Chondrocyte (in vitro differentiated cells): ENCODE measurements around the gene NT5C3B. TPM values are rescaled to one million over a fixed set of nuclear protein-coding genes. Genes with fewer than 3 reads are reported as not detected.

Experiments used
- DNase-seq: peaks from one replicate; pipeline ENCODE4 v3.0.0; 2021; ENCODE audit warnings: mixed read lengths, low spot score
- H3K27ac Mint-ChIP-seq: one replicate; pipeline ENCODE4 v1.8.0; 2021; ENCODE audit warnings: mild to moderate bottlenecking, moderate library complexity, mixed read lengths; ENCODE audit not compliant: unreplicated experiment
- H3K27me3 Mint-ChIP-seq: 2 replicates; pipeline ENCODE4 v1.8.0; 2021; ENCODE audit warnings: low read depth, mixed read lengths
- H3K36me3 Mint-ChIP-seq: 2 replicates; pipeline ENCODE4 v1.8.0; 2021; ENCODE audit warnings: low read depth, mixed read lengths
- H3K4me1 Mint-ChIP-seq: 2 replicates; pipeline ENCODE4 v1.8.0; 2021; ENCODE audit warnings: low read depth, mild to moderate bottlenecking, mixed read lengths
- H3K4me3 Mint-ChIP-seq: one replicate; pipeline ENCODE4 v1.8.0; 2021; ENCODE audit warnings: mild to moderate bottlenecking, moderate library complexity, mixed read lengths; ENCODE audit not compliant: unreplicated experiment
- H3K9me3 Mint-ChIP-seq: 2 replicates; pipeline ENCODE4 v1.8.0; 2021; ENCODE audit warnings: low read depth, mixed read lengths
- total RNA-seq: library from RNA; stranded (reverse); gene quantifications from 3 replicates; pipeline ENCODE4 v1.2.1, GENCODE V29; 2021
- TF ChIP-seq, protein P1 (sequence below): fragments of 200-600 bp; sonication (generic); IDR thresholded peaks from 2 replicates; pipeline ENCODE4 v1.5.0; 2021; ENCODE audit warnings: antibody characterized with exemption, mild to moderate bottlenecking, moderate library complexity

NT5C3B gene
- total RNA-seq, 1 donor from 2014 or later: 47.8 TPM

- Mint-ChIP-seq H3K27me3 (no peaks in the 10 kb centered on the region), H3K4me3 (no peak overlapping the region), H3K4me1 (peaks cover 12% of the 10 kb centered on the region), H3K9me3 (no peaks in the 10 kb centered on the region), H3K36me3 (peaks cover 8% of the 10 kb centered on the region), H3K27ac (no peak overlapping the region)
- TF ChIP-seq, protein P1, sequence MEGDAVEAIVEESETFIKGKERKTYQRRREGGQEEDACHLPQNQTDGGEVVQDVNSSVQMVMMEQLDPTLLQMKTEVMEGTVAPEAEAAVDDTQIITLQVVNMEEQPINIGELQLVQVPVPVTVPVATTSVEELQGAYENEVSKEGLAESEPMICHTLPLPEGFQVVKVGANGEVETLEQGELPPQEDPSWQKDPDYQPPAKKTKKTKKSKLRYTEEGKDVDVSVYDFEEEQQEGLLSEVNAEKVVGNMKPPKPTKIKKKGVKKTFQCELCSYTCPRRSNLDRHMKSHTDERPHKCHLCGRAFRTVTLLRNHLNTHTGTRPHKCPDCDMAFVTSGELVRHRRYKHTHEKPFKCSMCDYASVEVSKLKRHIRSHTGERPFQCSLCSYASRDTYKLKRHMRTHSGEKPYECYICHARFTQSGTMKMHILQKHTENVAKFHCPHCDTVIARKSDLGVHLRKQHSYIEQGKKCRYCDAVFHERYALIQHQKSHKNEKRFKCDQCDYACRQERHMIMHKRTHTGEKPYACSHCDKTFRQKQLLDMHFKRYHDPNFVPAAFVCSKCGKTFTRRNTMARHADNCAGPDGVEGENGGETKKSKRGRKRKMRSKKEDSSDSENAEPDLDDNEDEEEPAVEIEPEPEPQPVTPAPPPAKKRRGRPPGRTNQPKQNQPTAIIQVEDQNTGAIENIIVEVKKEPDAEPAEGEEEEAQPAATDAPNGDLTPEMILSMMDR: no peak
- no peak for DNase-seq
Measured at GRCh38 chr17:41803049-41804020, 32.7 kb downstream of the NT5C3B start.

- Mint-ChIP-seq H3K9me3 (no peaks in the 10 kb centered on the region), H3K4me3 (no peak overlapping the region), H3K27ac (peak overlapping the region; percentile 10), H3K27me3 (no peaks in the 10 kb centered on the region), H3K36me3 (peaks cover 6% of the 10 kb centered on the region), H3K4me1 (peaks cover 12% of the 10 kb centered on the region)
- TF ChIP-seq, protein P1: peak; percentile 94
- no peak for DNase-seq
Measured at GRCh38 chr17:41801374-41802271, 34.4 kb downstream of the NT5C3B start.

DNA sequence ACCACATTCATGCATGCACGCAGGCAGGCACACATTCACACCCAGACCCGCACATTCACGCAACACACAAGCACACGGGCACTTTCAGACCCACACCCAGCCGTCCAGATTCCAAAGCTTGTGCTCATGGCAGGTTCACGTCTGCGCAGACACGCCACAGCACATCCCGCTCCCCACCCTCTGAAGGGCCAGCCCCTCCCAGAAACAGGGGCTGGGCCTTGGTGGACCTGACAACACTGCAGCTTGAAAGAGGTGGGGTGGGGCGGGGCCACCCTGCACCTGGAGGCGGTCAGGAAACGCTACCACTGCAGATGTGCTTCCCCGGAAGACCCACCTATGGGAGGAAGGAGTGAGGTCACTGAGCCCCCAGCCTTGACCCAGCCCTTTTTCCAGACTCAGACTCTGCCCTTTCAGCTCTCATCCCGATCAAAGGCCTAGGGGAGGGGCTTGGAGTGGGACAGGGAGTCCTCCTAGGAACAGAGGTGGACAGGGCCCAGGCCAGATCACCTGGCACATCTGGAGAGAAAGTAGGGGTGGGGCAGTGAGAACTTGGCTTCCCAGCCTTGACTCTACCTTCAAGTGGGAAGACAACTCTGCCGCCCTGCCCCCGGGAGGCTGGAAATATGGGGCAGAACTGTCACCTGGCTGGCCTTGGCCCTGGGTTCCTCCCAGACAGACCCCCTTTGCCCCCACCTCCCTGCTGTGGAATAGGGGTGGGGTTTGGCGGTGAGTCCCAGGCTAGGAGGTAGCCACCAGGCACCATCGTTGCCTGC, 35.2 kb downstream of the NT5C3B start:
- DNase-seq: no peak
- H3K4me1 Mint-ChIP-seq: peaks cover 12% of the 10 kb centered on the region
- peak overlapping the region; percentile 49 for H3K27ac Mint-ChIP-seq
- H3K36me3 Mint-ChIP-seq: peaks cover 3% of the 10 kb centered on the region
- TF ChIP-seq, protein P1: no peak
- no peak overlapping the region for H3K4me3 Mint-ChIP-seq
- H3K9me3 Mint-ChIP-seq: no peaks in the 10 kb centered on the region
- H3K27me3 Mint-ChIP-seq: no peaks in the 10 kb centered on the region

- no peaks in the 10 kb centered on the region for H3K9me3 Mint-ChIP-seq
Measured at GRCh38 chr17:41799366-41799765, 36.7 kb downstream of the NT5C3B start.

More at GRCh38 chr17:41799366-41799765, 36.7 kb downstream of the NT5C3B start:
- no peak overlapping the region for H3K27ac Mint-ChIP-seq
- H3K4me3 Mint-ChIP-seq: no peak overlapping the region
- H3K27me3 Mint-ChIP-seq: no peaks in the 10 kb centered on the region
- DNase-seq: no peak
- H3K36me3 Mint-ChIP-seq: peaks cover 2% of the 10 kb centered on the region
- peaks cover 12% of the 10 kb centered on the region for H3K4me1 Mint-ChIP-seq
- TF ChIP-seq, protein P1: no peak
